Cardiac fibroblast (primary cell): Measurements from ENCODE around the gene DIP2B.
"Not testable (repeated sequence)": the region's sequence is repeated elsewhere in the genome, so short reads cannot be mapped to it uniquely, and the experiment has no call there.

Source experiments
- DNase-seq, 2 donors: peaks; one replicate each; pipeline versions ENCODE4 v3.0.0 to v3.0.0-alpha.2; 2010; ENCODE audit warnings: low read depth in 2 of 2
- H3K4me3 ChIP-seq, 2 donors: replicated peaks in 1 of 2; 1 replicate in 1 of 2; 2 replicates in 1 of 2; pipeline ENCODE4 v1.5.1; 2011; ENCODE audit warnings: low read depth in 2 of 2, low read length in 2 of 2, mild to moderate bottlenecking in 2 of 2, moderate library complexity in 1 of 2
- TF ChIP-seq, protein P1 (sequence below): IDR thresholded peaks from one replicate; pipeline ENCODE4 v1.5.1; 2011; ENCODE audit warnings: low read depth, mild to moderate bottlenecking, low read length, inconsistent platforms

DIP2B gene

DNA sequence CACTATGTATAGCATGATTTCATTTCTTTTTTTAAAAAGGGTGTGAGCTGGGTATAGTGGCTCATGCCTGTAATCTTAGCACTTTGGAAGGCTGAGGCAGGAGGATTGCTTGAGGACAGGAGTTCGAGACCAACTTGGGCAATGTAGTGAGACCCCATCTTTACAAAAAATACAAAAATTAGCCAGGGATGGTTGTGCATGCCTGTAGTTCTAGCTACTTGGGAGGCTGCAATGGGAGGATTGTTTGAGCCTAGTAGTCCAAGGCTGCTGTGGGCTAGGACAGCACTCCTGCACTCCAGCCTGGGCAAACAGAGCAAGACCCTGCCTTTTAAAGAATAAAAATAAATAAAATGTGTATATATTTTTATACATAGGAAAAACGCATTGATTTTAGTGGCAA is 43.0 kb downstream of the DIP2B start:
- no peak overlapping the region for H3K4me3 ChIP-seq
- TF ChIP-seq, protein P1, sequence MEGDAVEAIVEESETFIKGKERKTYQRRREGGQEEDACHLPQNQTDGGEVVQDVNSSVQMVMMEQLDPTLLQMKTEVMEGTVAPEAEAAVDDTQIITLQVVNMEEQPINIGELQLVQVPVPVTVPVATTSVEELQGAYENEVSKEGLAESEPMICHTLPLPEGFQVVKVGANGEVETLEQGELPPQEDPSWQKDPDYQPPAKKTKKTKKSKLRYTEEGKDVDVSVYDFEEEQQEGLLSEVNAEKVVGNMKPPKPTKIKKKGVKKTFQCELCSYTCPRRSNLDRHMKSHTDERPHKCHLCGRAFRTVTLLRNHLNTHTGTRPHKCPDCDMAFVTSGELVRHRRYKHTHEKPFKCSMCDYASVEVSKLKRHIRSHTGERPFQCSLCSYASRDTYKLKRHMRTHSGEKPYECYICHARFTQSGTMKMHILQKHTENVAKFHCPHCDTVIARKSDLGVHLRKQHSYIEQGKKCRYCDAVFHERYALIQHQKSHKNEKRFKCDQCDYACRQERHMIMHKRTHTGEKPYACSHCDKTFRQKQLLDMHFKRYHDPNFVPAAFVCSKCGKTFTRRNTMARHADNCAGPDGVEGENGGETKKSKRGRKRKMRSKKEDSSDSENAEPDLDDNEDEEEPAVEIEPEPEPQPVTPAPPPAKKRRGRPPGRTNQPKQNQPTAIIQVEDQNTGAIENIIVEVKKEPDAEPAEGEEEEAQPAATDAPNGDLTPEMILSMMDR: no peak
- DNase-seq: no peak

DNA sequence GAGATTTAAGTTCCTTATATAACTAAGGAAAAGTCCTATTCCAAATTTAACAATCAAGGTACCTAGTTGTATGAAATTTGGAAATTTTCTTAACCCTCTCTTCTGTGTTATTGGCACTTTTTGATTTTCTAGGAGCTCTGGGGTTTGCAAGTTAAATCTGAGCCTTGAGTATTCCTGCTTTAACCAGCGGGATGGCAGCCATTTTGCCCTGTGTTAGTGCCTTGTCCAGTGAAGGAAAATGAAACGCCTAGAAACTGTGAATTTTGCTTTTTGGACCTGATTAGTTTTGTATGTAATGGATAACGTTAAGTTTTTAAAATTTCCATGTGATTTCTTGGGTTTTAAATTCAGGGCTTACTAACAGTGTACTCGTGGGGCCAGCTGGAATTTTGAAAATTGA is 45.1 kb downstream of the DIP2B start:
- no peak for DNase-seq
- H3K4me3 ChIP-seq: no peak overlapping the region
- TF ChIP-seq, protein P1: no peak

GRCh38 chr12:50550530-50551223 is 45.9 kb downstream of the DIP2B start:
- H3K4me3 ChIP-seq: no peak overlapping the region
- DNase-seq: peak; percentile 64 to 76
- TF ChIP-seq, protein P1: no peak

DNA sequence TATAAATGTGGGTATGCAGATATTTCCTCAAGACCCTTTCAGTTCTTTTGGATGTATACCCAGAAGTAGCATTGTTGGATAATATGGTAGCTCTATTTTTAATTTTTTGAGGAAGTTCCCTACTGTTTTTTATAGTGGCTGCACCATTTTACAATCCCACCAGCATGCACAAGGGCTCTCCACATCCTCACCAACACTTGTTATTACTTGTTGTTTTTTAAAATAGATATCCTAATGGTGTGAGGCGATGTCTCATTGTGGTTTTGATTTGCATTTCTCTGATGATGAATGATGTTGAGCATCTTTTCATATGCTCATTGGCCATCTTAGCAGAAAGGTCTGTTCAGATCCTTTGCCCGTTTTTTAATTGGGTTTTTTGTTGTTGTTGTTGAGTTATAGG is 47.1 kb downstream of the DIP2B start:
- H3K4me3 ChIP-seq: no peak overlapping the region
- no peak for DNase-seq
- TF ChIP-seq, protein P1: no peak

DNA sequence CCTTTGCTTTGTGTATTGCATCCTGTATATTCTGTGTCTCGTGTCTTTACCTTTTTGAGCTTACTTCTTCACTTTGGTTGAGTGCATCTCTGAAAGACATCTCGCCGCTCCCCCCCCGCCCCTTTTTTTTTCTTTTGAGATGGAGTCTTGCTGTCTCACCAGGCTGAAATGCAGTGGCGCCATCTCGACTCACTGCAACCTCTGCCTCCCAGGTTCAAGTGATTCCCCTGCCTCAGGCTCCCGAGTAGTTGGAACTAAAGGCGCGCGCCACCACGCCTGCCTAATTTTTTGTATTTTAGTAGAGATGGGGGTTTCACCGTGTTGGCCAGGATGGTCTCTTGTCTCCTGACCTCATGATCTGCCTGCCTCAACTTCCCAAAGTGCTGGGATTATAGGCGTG is 49.9 kb downstream of the DIP2B start:
- TF ChIP-seq, protein P1: no peak
- H3K4me3 ChIP-seq: no peak overlapping the region
- DNase-seq: no peak

GRCh38 chr12:50555471-50555885 is 50.7 kb downstream of the DIP2B start:
- no peak overlapping the region for H3K4me3 ChIP-seq
- TF ChIP-seq, protein P1: no peak
- no peak for DNase-seq

GRCh38 chr12:50556273-50556672 is 51.5 kb downstream of the DIP2B start:
- no peak for DNase-seq
- TF ChIP-seq, protein P1: no peak
- H3K4me3 ChIP-seq: no peak overlapping the region

GRCh38 chr12:50556796-50557195 is 52.0 kb downstream of the DIP2B start:
- peak; percentile 39 to 85 for DNase-seq
- not testable (repeated sequence) for H3K4me3 ChIP-seq
